GM12874 (cell line): Measurements from ENCODE around the gene MVB12B.

Experiments
- TF ChIP-seq, protein P1 (sequence below): IDR thresholded peaks from 2 replicates; pipeline ENCODE4 v1.5.1; 2011; ENCODE audit warnings: low read depth, mild to moderate bottlenecking, control low read depth, low read length, moderate library complexity; ENCODE audit not compliant: insufficient read depth

The MVB12B gene

DNA sequence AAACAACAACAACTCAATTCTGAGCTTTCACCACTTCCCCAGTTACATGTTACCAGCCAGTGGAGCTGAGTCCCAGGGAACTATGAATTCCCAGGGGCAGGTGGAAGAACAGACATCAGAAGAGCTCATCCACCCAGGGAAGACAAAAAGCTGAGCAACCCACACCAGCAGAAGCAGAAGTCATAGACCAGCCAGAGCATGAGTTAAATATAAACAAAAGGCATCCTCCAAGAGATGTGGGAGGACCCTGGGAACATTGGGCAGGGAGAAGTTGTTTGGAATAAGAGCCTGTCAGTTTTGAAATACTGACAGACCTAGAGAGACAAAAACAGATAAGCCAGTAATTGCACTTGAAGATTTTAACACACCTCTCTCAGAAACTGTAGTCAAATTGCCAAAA is 184.8 kb downstream of the MVB12B start:
- TF ChIP-seq, protein P1, sequence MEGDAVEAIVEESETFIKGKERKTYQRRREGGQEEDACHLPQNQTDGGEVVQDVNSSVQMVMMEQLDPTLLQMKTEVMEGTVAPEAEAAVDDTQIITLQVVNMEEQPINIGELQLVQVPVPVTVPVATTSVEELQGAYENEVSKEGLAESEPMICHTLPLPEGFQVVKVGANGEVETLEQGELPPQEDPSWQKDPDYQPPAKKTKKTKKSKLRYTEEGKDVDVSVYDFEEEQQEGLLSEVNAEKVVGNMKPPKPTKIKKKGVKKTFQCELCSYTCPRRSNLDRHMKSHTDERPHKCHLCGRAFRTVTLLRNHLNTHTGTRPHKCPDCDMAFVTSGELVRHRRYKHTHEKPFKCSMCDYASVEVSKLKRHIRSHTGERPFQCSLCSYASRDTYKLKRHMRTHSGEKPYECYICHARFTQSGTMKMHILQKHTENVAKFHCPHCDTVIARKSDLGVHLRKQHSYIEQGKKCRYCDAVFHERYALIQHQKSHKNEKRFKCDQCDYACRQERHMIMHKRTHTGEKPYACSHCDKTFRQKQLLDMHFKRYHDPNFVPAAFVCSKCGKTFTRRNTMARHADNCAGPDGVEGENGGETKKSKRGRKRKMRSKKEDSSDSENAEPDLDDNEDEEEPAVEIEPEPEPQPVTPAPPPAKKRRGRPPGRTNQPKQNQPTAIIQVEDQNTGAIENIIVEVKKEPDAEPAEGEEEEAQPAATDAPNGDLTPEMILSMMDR: no peak

DNA sequence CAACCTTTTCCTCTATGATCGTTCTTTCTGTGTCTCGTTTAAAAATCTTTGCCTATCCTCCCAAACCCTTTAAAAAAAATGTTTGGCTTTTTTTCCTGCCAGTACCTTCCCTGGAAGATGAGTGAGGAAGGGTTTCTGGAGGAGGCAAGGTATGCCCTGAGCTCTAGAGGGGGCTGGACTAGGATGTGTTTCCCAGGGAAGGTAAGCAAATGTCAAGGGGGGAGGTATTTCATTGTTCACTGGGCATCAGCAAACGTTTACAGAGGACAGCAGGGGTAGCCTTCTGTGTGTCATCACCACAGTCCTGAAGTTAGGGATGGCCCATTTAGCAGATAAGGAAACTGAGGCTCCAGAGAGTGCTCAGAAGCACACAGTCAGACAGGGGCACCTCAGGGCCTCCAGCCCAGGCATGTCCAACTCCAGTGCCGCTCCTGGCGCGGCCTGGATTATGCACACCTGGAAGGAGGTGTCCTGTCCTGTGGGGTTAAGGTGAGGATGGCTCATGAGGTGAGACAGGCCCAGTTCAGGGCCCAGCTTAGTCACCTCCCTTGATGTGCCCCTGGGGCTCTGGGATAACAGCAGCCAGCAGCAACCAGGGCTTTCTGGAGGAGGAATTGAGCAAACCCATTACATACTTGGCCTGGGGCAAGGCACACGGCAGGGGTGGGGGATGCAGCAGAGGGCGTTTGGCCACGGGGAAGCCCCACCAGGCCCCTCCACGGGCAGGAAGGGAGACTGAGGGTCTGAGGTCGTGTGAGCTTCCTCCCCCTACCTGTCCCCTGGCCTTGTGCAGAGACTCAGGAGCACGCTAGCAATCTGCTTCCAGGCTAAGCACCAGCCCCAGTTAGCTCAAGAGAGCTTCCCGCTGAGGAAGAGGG is 186.8 kb downstream of the MVB12B start:
- TF ChIP-seq, protein P1: no peak

DNA sequence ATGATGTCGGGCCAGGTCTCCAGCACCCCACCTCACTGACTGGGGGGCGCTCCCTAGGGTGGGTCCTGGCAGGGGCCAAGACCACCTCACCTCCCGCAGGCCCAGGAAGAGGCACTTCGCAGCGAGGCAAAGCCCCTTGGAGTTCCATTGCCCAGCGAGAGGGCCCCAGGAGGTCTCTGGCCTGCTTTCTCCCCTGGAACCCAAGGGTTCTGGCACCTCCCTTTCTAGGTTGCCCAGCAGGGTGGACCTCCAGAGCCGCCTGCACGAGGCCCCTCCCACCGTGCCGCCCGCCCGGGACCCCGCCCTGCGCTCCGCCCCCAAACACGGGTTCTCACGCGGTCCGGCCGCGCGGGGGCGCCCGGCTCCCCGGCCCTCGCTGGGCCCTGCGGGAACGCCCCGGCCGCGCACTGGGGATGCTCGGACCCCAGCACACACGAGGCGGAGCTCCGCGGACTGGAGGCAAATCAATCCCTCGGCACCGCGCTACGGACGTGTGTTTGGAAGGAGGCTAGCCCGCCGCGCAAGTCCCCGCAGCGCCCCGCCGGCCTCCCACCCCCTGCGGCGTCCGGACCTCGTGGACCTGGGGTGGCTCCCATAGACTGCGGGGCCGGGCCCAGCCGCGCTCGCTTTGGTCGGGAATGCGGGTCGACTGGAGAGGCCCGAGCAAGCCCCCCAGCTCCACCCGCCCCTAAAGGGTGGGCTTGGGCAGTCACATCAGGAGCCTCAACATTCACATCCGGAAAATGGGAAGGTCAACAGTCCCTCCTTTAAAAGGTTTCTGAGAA is 187.6 kb downstream of the MVB12B start:
- TF ChIP-seq, protein P1: peak; percentile 39

DNA sequence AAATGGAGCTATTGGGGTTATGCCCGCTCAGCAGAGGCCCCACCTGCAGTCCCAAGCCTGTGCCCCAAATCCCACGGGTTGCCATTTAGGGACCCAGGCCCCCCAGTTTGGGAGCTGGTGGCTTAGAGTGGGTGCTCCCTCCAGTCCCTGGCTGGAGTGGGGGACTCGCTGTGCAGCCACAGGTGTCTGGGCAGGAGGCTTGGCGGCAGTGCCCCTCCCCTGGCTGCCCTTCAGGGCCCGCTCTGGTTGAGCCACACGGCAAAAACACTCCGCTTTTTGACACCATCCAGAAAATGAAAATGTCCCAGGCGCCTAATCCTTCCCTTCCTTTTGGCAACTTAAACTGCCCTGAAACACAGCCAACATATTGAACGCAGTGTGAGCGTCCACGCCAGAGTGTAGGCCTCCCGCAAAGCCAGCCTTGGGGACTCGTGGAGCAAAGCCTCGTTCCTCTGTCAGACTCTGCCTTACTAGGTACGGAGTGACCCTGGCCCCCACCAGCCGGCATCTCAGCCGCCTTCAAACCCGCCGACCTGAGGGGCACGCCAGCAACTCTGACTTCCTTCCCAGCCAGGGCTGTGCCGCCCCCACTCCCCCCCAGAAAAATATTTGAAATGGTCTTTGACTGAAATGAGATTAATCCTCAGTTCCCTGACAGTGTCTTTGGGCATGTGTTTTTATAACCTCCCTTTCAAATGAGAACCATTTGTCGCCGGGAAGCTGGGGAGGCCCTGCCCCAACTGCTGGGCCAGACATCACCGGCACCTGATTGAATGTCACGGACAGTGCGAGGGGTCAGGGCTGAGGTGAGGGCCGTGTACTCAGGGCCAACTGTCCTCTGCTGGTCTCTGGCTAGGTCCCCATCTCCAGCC is 188.6 kb downstream of the MVB12B start:
- TF ChIP-seq, protein P1: no peak

GRCh38 chr9:126515873-126516505 is 189.4 kb downstream of the MVB12B start:
- TF ChIP-seq, protein P1: no peak

DNA sequence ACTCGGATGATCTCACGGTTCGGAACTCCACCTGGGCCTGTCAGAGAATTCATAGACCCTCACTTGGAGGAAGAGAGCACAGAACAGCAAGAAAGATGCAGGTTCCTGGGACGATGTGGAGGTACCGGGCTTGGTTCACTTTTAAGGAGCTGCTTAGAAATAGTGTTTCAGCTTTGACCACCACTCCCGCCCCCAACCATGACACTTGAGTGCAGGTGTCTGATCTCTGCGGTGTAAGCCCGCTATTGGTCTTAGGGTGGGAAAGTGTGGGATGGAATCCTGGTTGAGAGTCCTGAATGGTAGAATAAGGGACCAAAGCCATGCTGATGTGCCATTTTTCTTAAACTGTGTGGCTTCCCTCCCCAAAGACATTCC is 189.9 kb downstream of the MVB12B start:
- TF ChIP-seq, protein P1: no peak
